ENCODE results near the gene ATP8B3.
A peak's percentile ranks its signal among the peaks of the same experiment; 100 is the strongest.

The ATP8B3 gene, protein sequence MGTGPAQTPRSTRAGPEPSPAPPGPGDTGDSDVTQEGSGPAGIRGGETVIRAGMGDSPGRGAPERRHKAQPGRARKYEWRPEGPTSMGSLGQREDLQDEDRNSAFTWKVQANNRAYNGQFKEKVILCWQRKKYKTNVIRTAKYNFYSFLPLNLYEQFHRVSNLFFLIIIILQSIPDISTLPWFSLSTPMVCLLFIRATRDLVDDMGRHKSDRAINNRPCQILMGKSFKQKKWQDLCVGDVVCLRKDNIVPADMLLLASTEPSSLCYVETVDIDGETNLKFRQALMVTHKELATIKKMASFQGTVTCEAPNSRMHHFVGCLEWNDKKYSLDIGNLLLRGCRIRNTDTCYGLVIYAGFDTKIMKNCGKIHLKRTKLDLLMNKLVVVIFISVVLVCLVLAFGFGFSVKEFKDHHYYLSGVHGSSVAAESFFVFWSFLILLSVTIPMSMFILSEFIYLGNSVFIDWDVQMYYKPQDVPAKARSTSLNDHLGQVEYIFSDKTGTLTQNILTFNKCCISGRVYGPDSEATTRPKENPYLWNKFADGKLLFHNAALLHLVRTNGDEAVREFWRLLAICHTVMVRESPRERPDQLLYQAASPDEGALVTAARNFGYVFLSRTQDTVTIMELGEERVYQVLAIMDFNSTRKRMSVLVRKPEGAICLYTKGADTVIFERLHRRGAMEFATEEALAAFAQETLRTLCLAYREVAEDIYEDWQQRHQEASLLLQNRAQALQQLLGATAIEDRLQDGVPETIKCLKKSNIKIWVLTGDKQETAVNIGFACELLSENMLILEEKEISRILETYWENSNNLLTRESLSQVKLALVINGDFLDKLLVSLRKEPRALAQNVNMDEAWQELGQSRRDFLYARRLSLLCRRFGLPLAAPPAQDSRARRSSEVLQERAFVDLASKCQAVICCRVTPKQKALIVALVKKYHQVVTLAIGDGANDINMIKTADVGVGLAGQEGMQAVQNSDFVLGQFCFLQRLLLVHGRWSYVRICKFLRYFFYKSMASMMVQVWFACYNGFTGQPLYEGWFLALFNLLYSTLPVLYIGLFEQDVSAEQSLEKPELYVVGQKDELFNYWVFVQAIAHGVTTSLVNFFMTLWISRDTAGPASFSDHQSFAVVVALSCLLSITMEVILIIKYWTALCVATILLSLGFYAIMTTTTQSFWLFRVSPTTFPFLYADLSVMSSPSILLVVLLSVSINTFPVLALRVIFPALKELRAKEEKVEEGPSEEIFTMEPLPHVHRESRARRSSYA (N-terminal part only)

DNA sequence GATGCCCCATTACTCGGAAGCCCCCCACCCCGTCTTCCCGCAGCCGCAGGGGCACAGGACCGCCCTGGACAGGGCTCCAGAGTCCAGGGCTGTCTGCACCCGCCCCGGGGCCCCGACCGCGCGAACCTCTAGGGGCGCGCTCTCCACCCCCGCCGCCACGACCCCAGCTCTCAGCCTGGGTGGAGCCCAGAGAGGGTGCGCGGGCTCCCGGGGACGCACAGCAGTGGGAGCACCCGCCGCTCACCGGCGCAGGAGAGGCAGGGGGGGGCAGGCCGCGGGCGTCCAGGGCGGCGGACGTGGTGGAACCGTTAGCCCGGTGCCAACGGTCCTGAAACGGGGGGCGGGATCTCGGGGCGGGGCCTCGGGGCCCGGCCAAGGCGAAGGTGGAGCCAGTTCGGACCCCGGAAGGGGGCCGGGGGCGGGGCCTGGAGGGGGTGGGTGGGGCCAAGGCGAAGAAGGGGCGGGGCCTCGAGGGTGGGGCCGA lies at the start of gene ATP8B3:
TSS of gene ATP8B3 (minus strand) at position 335 of the 484 bp plus-strand sequence. CDS start 540 bp downstream, outside the sequence.
- no peak for DNase-seq

DNA sequence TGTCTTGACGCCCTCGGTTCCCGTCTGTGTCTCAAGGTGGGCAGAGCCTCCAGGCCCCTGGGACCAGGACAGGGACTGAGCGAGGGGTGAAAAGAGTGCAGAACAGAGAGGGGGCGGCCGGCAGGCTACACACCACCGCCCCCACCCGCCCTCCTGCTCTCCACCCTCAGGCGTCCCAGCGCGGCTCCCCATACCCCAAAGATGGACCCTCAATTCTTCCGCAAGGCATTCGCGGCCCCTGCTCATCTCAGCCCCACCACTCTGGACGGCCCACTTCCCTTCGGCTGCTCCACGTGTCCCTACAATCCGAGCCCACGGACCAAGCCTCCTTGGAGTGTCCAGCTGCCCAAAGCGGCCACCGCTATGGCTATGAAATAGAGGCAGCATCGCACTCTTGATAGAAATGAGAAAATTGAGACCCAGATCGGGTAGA lies 49.5 kb upstream of the ATP8B3 start:
- no peak for DNase-seq

DNA sequence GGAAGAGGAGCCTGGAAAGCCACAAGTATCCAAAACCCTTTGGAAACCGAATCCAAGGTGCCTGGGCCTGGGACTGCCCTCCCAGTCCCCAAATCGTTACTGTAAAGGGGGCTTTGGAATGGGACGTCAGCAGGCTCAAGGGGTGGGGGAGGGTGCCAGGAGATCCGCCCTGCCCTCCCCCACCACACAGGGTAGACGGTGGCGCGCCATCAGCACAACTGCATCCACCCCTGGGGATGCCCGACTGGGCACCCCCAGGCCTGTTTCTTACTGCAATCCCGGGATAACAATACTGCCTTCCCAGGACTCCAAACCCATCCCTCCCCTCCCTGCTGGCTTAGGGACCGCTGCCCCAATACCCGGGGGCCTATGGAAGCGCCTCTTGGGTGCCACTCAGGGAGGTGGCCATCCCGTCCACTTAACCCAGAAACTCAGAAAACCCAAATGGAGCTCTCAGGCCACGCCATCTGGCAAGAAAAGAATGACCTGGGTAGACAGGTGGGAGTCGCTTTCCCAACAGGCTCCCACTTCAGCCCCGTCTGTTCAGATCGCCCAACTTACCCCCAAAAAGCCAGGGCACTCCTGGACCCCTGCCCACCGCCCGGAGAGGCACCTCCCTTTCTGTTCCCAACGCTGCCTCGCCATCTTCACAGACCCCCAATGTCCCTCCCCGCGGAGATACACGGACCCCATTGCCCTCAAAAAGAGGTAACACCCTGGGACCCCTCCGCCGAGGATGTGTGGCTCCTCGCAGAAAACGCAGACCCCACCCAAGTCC lies 48.9 kb upstream of the ATP8B3 start:
- no peak for DNase-seq

DNA sequence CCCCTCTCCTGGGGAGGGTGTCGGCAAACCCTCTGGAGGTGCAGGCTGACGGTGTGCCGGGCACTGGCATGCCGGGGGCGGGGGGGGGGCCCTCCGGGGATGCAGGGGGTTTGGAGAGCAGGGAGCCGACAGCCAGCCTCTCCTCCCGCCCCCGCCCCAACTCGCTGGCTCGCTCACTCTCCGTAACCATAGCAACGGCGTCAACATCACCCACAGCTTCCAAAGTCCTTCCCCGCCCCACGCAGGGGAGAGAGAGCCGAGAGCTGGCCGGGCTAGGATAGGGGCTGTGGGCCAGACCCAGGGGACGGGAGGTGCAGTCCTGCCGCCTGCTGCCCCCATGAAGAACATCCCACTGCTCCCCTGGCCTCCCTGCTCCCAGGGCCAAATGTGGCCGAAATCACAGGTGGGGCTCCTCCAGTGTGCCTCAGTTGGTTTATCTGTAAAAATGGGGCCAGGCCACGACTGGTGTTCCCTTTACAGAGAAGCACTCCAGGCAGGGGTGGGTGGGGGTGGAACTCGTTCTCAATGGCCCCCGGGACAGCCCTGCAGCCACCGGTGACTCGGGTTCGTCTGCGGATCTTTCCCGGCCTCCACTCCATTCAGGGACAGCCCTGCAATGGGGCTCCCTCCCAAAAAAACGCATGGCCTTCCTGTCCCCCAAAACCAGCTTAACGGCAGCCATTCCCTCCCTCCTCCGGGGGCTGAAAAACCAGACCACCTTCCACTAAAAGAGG lies 48.1 kb upstream of the ATP8B3 start:
- peak; percentile 55 for DNase-seq

DNA sequence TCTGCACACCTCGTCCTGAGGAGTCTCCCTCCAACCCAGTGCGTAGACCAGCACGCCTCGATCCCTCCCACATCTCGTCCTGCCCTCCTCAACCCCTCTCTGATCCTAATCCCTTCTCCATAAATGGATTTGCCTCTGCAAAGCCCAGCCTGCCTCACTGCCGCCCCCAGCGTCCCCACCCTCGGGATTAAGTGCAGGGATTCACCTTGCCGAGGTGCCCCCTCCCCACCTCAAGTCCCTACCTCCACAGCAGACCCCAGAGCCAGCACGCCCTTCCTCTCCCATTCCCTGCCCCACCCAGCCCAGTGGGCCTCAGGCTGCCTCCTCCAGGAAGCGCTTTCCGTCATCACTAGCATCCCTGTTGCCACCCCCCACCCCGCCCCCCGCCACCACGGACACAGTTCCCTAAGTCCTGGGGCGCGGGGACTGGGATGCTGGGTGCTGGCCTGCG lies 47.3 kb upstream of the ATP8B3 start:
- DNase-seq = no peak

DNA sequence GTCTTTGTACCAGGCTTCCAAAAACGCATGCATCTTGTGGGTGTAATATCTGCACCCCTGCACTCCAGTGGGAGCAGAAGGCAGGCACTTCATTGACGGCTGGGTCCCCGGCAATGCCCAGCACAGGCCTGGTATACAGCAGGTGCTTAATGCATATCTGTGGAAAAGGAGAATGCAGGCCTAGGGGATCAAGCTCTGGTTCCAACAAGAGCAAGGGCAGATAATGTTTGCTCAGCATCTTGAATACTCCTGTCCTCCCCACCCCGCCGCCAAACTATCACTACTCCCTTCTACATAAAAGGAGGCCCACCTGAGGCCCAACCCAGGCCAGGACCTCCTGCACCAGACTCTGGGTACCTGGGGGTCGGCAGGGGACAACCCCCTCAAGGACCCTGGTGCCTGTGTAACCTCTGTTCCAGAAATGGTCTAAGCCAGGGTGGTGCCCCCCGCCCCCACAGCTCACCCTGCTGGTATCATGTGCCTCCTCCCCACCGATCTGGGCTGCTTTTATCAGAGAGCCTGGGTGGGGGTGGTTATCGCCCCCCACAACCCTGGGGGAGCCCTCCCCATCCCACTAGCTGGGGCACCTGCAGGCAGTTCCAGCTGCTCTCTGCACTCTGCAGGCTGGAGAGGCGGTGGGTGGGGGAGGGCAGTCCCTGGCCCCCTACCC lies 46.5 kb upstream of the ATP8B3 start:
- DNase-seq = no peak

DNA sequence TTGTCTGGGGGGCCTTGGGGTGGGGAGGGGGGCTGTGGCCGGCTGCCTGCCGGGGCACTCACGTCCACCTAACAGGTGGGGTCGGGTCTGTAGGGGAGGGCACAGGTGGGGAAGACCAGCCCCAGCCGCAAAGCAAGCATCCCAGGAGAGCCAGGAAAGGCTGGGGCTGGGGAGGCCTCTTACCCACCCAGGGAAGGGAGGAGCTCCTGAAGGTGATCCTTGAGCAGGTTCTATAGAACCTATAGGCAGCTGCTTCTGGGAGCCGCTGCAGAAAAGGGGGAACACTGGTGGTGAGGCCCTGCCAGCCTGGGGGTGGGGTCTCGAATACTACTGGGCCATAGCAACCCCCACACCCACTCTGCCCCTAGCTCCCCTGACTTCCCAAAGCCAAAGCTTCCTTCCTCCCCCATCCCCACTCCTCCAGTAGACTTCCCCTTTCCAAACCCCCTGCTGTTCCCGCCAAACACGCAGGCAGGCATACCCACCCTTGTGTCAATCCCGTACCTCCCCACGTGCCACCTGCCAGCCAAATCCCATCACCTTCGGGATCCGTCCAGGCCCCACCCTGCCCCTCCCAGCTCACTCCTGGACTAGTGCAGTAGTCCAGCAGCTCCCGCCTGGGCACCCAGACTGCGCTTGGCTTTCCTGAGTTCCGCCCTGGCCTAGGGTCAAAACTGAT lies 45.7 kb upstream of the ATP8B3 start:
- no peak for DNase-seq

DNA sequence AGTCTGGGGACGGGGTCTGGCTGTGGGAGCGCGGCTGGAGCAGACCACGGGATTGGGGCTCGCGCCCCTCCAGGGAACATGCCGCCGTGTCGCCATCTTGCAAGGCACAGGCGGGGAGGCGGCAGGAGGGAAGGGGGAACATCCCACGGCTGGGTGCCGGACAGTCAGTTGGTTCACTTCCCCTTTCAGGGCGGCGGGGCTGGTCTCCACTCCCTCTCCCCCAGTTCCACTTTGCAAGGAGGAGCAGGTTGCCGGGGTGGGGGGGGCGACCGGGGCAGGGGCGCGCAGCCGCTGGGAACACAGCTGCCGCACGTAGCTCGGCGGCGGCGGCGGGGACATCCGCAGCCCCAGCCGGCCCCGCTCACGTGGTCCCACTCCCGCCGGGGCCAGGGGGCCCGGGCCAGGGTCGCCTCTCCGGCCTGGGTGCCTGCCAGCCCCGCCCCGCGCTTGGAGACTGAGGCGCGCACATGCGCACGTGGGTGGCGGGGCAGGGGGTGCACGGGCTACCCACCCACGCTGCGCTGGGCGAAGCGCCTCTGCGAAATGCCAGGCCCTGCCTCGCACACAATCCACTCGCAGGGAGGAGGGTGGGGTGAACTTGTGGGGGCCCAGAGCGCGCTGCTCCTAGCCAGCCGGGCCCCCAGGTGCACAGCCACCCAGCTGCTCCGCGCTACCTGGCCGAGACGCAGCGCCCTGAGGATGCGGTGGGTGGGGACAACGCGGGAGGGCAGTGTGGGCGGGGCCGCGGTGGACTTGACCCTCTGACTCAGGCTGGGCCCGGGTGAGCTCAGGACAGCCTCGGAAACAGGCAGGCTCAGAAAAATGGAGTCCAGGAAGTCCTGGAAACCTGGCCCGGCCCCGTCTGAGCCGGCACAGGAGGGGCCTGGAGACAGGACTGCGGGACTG lies 44.9 kb upstream of the ATP8B3 start:
- peak; percentile 48 for DNase-seq

DNA sequence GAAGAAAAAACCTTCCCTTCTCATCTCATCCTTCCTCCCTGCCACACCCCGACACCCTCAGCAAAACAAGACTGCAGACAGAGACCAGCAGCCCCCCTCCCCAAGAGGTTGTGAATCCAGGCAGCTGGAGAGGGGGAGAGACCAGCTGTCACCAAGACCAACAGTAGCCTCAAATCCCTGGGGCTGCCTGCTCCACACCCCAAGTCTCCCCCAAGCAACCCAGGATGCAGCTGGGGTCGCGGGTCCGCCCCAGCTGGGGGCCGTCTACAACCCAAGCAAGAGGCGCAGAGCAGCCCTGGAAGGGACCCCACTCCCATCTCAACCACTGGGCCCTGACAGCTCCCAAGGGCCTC lies 44.2 kb upstream of the ATP8B3 start:
- DNase-seq = no peak

DNA sequence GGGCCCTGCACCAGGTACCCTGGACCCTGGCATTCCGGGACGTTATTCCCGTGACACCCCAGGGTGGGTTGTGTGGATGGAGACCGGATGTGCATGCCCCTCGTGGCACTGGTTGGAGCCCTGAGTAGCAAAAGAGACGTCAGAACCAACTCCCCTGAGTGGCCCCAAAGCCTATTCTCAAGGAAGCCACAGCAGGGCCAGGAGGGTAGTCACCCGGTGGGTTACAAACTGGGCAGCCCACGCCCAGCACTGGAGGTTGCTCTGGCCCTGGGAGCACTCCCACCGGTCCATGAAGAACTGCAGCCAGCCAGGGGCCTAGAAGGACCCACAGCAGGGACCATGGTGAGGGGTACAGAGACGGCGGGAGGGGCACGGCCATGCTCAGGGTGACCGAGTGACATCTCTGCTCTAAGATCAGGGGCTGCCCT lies 43.8 kb upstream of the ATP8B3 start:
- DNase-seq = peak; percentile 33

DNA sequence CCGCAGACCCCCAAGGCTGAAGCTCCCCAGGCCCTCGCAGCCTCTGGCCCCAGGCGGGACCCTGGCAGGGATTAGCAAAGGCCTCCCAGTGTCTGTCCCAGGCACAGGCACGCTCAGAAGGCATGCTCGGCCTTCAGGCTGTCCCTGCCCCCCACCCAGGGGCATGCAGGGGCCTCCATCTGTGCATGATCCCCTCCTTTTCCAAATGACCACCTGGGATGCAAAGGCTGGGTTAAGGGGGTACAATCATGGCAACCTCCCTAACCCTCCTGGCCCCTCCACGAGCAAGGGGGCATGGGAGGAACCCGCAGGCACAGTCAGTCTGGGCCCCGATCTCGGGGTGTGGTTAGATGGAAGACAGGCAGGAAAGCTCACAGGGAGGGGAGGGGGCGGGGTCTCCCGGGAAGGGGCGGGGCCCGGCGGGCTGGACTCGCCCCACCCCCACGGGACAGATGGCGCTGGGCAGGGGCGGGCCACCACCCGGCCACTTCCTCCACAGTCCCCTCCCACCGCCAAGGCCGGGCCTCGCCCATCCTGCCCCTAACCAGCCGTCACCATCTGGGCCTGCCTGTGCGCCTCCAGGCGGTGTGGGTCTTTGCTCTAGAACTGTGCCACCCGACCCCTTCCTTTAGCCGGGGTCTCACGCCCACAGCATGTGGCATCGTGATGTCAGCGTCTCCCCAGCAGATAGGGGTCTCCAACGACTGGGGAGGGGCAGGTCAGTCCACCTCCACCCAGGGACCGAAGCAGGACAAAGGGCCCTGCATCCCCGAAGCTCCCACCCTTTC lies 43.2 kb upstream of the ATP8B3 start:
- peak; percentile 74 for DNase-seq

DNA sequence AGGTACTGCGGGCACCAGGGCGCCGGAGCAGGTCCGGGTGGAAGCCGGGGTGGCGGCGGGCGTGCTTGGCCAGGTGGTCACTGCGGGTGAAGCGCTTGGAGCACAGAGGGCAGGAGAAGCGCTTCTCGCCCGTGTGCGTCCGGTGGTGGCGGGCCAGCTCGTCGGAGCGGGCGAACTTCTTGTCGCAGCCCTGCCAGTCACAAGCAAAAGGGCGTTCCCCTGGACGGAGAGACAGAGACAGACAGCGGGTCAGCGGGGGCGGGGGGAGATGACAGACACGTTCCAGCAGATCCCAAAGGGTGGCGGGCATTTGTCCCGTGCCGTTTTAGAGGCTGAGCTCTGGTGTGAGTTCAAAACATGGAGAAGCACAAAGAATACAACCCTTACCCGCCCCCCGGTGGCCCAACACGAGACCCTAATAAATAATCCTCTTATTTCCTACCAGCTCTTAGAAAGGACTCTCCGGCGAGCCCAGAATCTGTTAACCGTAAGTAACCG lies 42.5 kb upstream of the ATP8B3 start:
- DNase-seq = no peak

DNA sequence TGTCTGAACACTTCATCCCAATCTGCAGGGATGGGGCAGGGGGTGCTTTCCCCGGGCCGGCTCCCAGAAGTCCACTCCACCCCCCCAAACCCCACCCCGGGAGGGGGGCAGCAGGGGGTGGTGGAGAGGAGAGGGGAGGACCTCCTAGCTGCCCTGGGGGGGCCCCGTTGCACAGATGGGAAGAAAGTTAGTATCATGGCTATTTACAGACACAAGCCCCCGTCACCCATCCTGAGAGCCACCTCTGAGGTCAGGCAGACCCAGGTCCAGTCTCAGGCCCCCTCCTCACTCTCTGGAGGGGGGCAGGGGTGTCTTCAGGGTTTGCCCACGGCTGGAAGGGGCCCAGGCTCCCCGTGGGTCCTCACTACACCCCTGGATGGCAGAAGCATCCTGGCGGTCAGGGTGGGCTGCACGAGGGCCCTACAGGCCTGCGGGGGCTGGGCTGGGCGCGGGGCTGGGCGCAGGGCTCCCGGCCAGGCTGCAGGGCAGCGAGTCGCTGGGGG lies 42.0 kb upstream of the ATP8B3 start:
- no peak for DNase-seq

DNA sequence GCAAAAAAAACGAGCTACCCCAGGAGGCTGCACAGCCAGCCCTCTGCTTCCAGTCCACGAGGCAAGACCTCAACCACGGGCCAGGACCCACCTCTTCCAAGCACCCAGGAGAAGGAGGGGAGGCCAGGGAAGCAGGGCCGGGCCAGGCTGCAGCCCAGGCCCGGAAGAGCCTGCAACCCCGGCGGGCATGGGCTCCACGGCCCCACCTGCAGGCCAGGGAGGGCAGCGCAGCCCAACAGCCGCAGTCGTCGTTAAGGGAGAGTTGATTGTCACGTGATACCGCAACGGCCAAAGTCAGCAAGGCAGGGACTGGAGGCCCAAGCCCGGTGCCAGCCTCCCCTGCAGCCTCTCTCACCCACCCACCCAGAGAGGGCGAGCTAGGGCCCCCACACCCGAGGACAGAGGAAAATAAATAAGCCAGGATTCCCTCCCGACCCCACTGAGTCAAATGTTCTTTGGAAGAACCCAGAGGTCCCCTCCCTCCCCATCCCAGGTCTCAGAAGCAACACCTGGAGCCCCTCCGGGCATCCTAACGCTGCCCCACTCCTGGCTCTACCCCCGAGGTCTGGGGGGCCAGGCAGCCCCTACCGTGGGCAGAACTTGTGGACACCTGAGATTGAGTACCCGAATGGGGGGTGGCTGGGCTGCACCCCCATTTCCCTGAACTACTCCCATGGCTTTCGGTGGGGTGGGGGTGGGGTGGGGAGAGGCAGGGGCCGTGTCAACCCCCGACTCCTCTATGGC lies 41.4 kb upstream of the ATP8B3 start:
- DNase-seq = peak; percentile 75

DNA sequence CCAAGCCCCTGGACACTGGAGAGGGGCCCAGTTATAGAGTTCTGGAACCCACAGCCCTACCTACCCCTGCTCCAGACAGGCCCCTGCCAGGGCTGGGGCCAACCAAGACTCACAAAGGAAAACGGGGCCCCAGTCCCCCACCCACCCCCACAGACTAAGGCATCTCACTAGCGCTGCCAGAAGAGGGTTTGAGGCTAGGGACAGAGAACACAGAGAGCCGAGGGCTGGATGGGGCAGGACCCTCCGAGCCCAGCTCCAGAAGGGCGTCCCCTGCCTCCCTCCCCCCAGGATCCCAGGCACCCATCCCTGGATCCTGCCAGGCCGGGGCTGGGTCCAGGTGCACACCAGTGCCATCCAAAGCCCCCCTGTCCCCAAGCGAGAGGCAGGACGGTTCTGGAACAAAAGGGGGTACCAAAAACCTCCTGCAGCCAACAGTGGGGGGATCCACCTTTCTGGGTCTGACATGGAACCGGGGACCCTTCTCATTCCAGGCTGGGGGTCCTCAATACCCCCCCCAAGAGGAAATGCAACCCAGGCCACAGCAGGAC lies 40.6 kb upstream of the ATP8B3 start:
- DNase-seq = no peak

All from stimulated activated naive CD4-positive, alpha-beta T cell treated with Interleukin-2 at 50 U/mL for 16 hours (primary cell).